Iris pigment epithelial cell (primary cell): ENCODE measurements around the gene AMY1A.
"Not testable (repeated sequence)": the region's sequence is repeated elsewhere in the genome, so short reads cannot be mapped to it uniquely, and the experiment has no call there.

Experiments used
- DNase-seq: peaks from one replicate; pipeline ENCODE4 v3.0.0-alpha.2; 2011; ENCODE audit warnings: low read depth

Gene AMY1A

GRCh38 chr1:103655460-103655859, at the start of gene AMY1A:
TSS of gene AMY1A (plus strand) at chr1:103655760. CDS start at chr1:103656331, 571 bp downstream.
- DNase-seq: not testable (repeated sequence)

- DNase-seq: no peak
Measured at GRCh38 chr1:103616362-103616761, 39.2 kb upstream of the AMY1A start.

GRCh38 chr1:103616994-103617477, 38.5 kb upstream of the AMY1A start, which contains the start of gene AMY2A:
TSS of gene AMY2A (plus strand) at chr1:103617427. CDS start at chr1:103617441, 14 bp downstream.
- not testable (repeated sequence) for DNase-seq

- not testable (repeated sequence) for DNase-seq
Measured at GRCh38 chr1:103627436-103627835, 28.1 kb upstream of the AMY1A start.

- not testable (repeated sequence) for DNase-seq
Measured at GRCh38 chr1:103641194-103641593, 14.4 kb upstream of the AMY1A start.

- not testable (repeated sequence) for DNase-seq
Measured at GRCh38 chr1:103643908-103644307, 11.7 kb upstream of the AMY1A start.

GRCh38 chr1:103650305-103650704, 5.3 kb upstream of the AMY1A start:
- DNase-seq: not testable (repeated sequence)

GRCh38 chr1:103650889-103651288, 4.7 kb upstream of the AMY1A start:
- not testable (repeated sequence) for DNase-seq

GRCh38 chr1:103654133-103654532, 1.4 kb upstream of the AMY1A start:
- not testable (repeated sequence) for DNase-seq

- not testable (repeated sequence) for DNase-seq
Measured at GRCh38 chr1:103676335-103676734, 20.8 kb downstream of the AMY1A start.

- DNase-seq: not testable (repeated sequence)
Measured at GRCh38 chr1:103696110-103696509, 40.5 kb downstream of the AMY1A start, which contains the start of gene AMY1B. TSS of gene AMY1B (minus strand) at chr1:103696210. CDS start at chr1:103695639, 571 bp downstream.

- DNase-seq: not testable (repeated sequence)
Measured at GRCh38 chr1:103697430-103697829, 41.9 kb downstream of the AMY1A start.

GRCh38 chr1:103700669-103701068, 45.1 kb downstream of the AMY1A start:
- DNase-seq: not testable (repeated sequence)

GRCh38 chr1:103701256-103701655, 45.7 kb downstream of the AMY1A start:
- not testable (repeated sequence) for DNase-seq

GRCh38 chr1:103707670-103708069, 52.1 kb downstream of the AMY1A start:
- not testable (repeated sequence) for DNase-seq

GRCh38 chr1:103710381-103710780, 54.8 kb downstream of the AMY1A start:
- DNase-seq: not testable (repeated sequence)
